Neural cell (in vitro differentiated cells): ENCODE measurements around the gene NACC2. TPM values are rescaled to one million over a fixed set of nuclear protein-coding genes. Genes with fewer than 3 reads are reported as not detected.

Source experiments
- H2AFZ ChIP-seq: fragments of 200-600, 300-800 bp; sonication (generic), shearing (Covaris generic); 2 replicates; pipeline ENCODE4 v1.6.0; 2014; ENCODE audit warnings: low read depth, mild to moderate bottlenecking, antibody characterized with exemption, low read length, moderate library complexity
- H3F3A ChIP-seq: fragments of 200-600 bp; shearing (Covaris generic); 2 replicates; pipeline ENCODE4 v1.6.1; 2016; ENCODE audit warnings: mild to moderate bottlenecking, moderate library complexity, mixed read lengths, antibody characterized with exemption, low read length; ENCODE audit not compliant: insufficient read depth, poor library complexity, severe bottlenecking
- H3K27ac ChIP-seq: fragments of 200-600, 300-800 bp; sonication (generic), shearing (Covaris generic); 2 replicates; pipeline ENCODE4 v1.5.1; 2014; ENCODE audit warnings: mild to moderate bottlenecking, low read length, moderate library complexity
- H3K27me3 ChIP-seq: fragments of 300-800, 200-600 bp; sonication (generic), shearing (Covaris generic); 2 replicates; pipeline ENCODE4 v1.6.0; 2014; ENCODE audit warnings: mild to moderate bottlenecking, low read depth, low read length, moderate library complexity; ENCODE audit not compliant: insufficient read depth
- H3K36me3 ChIP-seq: fragments of 300-800, 200-600 bp; sonication (generic), shearing (Covaris generic); 2 replicates; pipeline ENCODE4 v1.5.1; 2014; ENCODE audit warnings: mild to moderate bottlenecking, antibody characterized with exemption, low read length, moderate library complexity; ENCODE audit not compliant: insufficient read depth
- H3K4me2 ChIP-seq: fragments of 300-800, 200-600 bp; sonication (generic), shearing (Covaris generic); 2 replicates; pipeline ENCODE4 v1.6.0; 2014; ENCODE audit warnings: mild to moderate bottlenecking, low read length
- H3K4me3 ChIP-seq: fragments of 300-800, 200-600 bp; sonication (generic), shearing (Covaris generic); 2 replicates; pipeline ENCODE4 v1.5.1; 2014; ENCODE audit warnings: mild to moderate bottlenecking, low read length, moderate library complexity
- H3K79me2 ChIP-seq: fragments of 200-600 bp; shearing (Covaris generic); replicated peaks from 2 replicates; pipeline ENCODE4 v1.6.0; 2014; ENCODE audit warnings: mild to moderate bottlenecking, low read length, moderate library complexity; ENCODE audit not compliant: insufficient read depth
- H3K9ac ChIP-seq: fragments of 300-800, 200-600 bp; sonication (generic), shearing (Covaris generic); 2 replicates; pipeline ENCODE4 v1.6.1; 2016; ENCODE audit warnings: mild to moderate bottlenecking, low read length, mixed read lengths
- H3K9me2 ChIP-seq: fragments of 200-600 bp; shearing (Covaris generic); 2 replicates; pipeline ENCODE4 v1.6.1; 2016; ENCODE audit warnings: mild to moderate bottlenecking, low read length, mixed read lengths; ENCODE audit not compliant: insufficient read depth
- H3K9me3 ChIP-seq: fragments of 200-600, 300-800 bp; sonication (generic), shearing (Covaris generic); 2 replicates; pipeline ENCODE4 v1.6.1; 2016; ENCODE audit warnings: mild to moderate bottlenecking, mixed run types, low read length, moderate library complexity, mixed read lengths
- H4K20me1 ChIP-seq: fragments of 200-600 bp; shearing (Covaris generic); 2 replicates; pipeline ENCODE4 v1.6.1; 2016; ENCODE audit warnings: mild to moderate bottlenecking, mixed run types; ENCODE audit not compliant: insufficient read depth
- CTCF ChIP-seq: fragments of 450-650 bp; IDR thresholded peaks from 2 replicates; pipeline ENCODE4 v1.5.1; 2014; ENCODE audit warnings: antibody characterized with exemption, mild to moderate bottlenecking, moderate library complexity; ENCODE audit not compliant: poor library complexity, severe bottlenecking
- EP300 ChIP-seq: fragments of 450-650 bp; conservative IDR thresholded peaks from 2 replicates; pipeline ENCODE4 v1.6.1; 2014; ENCODE audit warnings: antibody characterized with exemption, mild to moderate bottlenecking, moderate library complexity; ENCODE audit not compliant: poor library complexity, severe bottlenecking
- EZH2 ChIP-seq: fragments of 200-600, 300-800 bp; shearing (Covaris generic), sonication (generic); IDR thresholded peaks from 2 replicates; pipeline ENCODE4 v1.6.1; 2014; ENCODE audit warnings: antibody characterized with exemption, low read length, borderline replicate concordance, mild to moderate bottlenecking; ENCODE audit not compliant: insufficient read depth, poor library complexity, severe bottlenecking
- MXI1 ChIP-seq: fragments of 450-650 bp; conservative IDR thresholded peaks from 2 replicates; pipeline ENCODE4 v1.6.1; 2014; ENCODE audit warnings: antibody characterized with exemption, mild to moderate bottlenecking; ENCODE audit not compliant: poor library complexity, severe bottlenecking
- POLR2AphosphoS5 ChIP-seq: IDR thresholded peaks from 2 replicates; pipeline ENCODE4 v1.6.1; 2012
- RAD21 ChIP-seq: fragments of 450-650 bp; conservative IDR thresholded peaks from 2 replicates; pipeline ENCODE4 v1.6.1; 2014; ENCODE audit warnings: antibody characterized with exemption, mild to moderate bottlenecking, moderate library complexity
- SMC3 ChIP-seq: fragments of 450-650 bp; conservative IDR thresholded peaks from 2 replicates; pipeline ENCODE4 v1.6.1; 2014; ENCODE audit warnings: antibody characterized with exemption, mild to moderate bottlenecking, moderate library complexity; ENCODE audit not compliant: poor library complexity
- TAF1 ChIP-seq: IDR thresholded peaks from 2 replicates; pipeline ENCODE4 v1.6.1; 2012; ENCODE audit warnings: low read depth
- polyA plus RNA-seq: library from polyadenylated mRNA; depleted of rRNA; stranded (reverse); fragments of >200 nt; gene quantifications from 2 replicates; pipeline ENCODE4 v1.2.3, GENCODE V29; 2014
- TF ChIP-seq, protein P1 (sequence below): IDR thresholded peaks from 2 replicates; pipeline ENCODE4 v1.6.1; 2012; ENCODE audit warnings: borderline replicate concordance

The NACC2 gene
- polyA plus RNA-seq, 1 donor from 2014 or later = 1.7 TPM

DNA sequence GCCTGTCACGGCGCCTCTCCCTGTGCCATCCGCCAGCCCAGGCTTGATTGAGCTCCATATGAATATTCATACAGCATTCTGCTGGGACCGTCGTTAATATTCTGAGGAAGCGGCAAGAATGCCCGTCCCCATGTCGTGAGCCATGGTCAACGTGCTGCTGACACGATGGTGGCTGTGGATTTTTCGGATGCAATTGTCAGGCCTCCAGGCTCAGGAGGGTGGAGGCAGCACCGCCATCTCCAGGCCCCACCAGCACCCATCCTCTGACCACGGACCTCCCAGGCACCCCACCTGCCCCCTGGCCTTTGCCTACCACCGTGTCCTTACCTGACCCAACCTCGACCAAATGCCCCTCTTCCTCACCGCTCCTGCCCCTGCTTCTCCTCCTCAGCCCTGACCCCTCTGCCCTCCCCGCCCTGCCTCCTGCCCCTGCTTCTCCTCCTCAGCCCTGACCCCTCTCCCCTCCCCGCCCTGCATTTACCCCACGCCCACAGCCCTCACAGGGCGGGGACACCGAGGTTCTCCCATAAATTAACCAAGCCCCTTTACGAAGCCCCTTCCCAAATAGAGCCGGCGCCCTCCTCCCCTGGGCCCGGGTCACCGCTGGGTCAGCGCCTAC, 13.7 kb upstream of the NACC2 start:
- Histone ChIP-seq H3K27me3 (no peaks in the 10 kb centered on the region), H2AFZ (no peak overlapping the region), H3K9ac (peak overlapping the region; percentile 45), H3K9me3 (no peaks in the 10 kb centered on the region), H3K27ac (no peak overlapping the region), H3F3A (no peaks in the 10 kb centered on the region), H3K79me2 (no peaks in the 10 kb centered on the region), H3K4me2 (no peak overlapping the region), H3K9me2 (no peaks in the 10 kb centered on the region), H3K4me3 (no peak overlapping the region), H3K36me3 (no peaks in the 10 kb centered on the region), H4K20me1 (no peaks in the 10 kb centered on the region)
- TF ChIP-seq EZH2 (no peak), EP300 (no peak), SMC3 (no peak), RAD21 (no peak), POLR2AphosphoS5 (no peak), CTCF (no peak), TAF1 (no peak)
- TF ChIP-seq, protein P1, sequence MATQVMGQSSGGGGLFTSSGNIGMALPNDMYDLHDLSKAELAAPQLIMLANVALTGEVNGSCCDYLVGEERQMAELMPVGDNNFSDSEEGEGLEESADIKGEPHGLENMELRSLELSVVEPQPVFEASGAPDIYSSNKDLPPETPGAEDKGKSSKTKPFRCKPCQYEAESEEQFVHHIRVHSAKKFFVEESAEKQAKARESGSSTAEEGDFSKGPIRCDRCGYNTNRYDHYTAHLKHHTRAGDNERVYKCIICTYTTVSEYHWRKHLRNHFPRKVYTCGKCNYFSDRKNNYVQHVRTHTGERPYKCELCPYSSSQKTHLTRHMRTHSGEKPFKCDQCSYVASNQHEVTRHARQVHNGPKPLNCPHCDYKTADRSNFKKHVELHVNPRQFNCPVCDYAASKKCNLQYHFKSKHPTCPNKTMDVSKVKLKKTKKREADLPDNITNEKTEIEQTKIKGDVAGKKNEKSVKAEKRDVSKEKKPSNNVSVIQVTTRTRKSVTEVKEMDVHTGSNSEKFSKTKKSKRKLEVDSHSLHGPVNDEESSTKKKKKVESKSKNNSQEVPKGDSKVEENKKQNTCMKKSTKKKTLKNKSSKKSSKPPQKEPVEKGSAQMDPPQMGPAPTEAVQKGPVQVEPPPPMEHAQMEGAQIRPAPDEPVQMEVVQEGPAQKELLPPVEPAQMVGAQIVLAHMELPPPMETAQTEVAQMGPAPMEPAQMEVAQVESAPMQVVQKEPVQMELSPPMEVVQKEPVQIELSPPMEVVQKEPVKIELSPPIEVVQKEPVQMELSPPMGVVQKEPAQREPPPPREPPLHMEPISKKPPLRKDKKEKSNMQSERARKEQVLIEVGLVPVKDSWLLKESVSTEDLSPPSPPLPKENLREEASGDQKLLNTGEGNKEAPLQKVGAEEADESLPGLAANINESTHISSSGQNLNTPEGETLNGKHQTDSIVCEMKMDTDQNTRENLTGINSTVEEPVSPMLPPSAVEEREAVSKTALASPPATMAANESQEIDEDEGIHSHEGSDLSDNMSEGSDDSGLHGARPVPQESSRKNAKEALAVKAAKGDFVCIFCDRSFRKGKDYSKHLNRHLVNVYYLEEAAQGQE = no peak

GRCh38 chr9:136107953-136108647, 13.0 kb upstream of the NACC2 start:
- Histone ChIP-seq H2AFZ (no peak overlapping the region), H3K27ac (no peak overlapping the region), H3K9ac (no peak overlapping the region)

More at GRCh38 chr9:136107953-136108647, 13.0 kb upstream of the NACC2 start:
- Histone ChIP-seq H3K79me2 (no peaks in the 10 kb centered on the region), H3K36me3 (no peaks in the 10 kb centered on the region), H3K4me3 (no peak overlapping the region), H3K27me3 (no peaks in the 10 kb centered on the region), H4K20me1 (no peaks in the 10 kb centered on the region), H3K9me2 (no peaks in the 10 kb centered on the region), H3F3A (no peaks in the 10 kb centered on the region), H3K4me2 (no peak overlapping the region), H3K9me3 (no peaks in the 10 kb centered on the region)
- TF ChIP-seq EP300 (no peak), EZH2 (no peak), SMC3 (no peak), POLR2AphosphoS5 (no peak), CTCF (no peak), MXI1 (no peak), RAD21 (no peak), TAF1 (no peak)
- TF ChIP-seq, protein P1 = no peak
